ENCODE results near the gene STPG4.

STPG4 gene

GRCh38 chr2:47062681-47063537, 92.2 kb downstream of the STPG4 start:
- TF ChIP-seq, protein P1, sequence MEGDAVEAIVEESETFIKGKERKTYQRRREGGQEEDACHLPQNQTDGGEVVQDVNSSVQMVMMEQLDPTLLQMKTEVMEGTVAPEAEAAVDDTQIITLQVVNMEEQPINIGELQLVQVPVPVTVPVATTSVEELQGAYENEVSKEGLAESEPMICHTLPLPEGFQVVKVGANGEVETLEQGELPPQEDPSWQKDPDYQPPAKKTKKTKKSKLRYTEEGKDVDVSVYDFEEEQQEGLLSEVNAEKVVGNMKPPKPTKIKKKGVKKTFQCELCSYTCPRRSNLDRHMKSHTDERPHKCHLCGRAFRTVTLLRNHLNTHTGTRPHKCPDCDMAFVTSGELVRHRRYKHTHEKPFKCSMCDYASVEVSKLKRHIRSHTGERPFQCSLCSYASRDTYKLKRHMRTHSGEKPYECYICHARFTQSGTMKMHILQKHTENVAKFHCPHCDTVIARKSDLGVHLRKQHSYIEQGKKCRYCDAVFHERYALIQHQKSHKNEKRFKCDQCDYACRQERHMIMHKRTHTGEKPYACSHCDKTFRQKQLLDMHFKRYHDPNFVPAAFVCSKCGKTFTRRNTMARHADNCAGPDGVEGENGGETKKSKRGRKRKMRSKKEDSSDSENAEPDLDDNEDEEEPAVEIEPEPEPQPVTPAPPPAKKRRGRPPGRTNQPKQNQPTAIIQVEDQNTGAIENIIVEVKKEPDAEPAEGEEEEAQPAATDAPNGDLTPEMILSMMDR (IDR thresholded peaks at IDR 0.05; ENCODE audit: low read length), result no peak
- TF ChIP-seq EZH2 (optimal IDR thresholded peaks at IDR 0.05; ENCODE audit: low read depth, low read length) (no peak), EZH2phosphoT487 (IDR thresholded peaks at IDR 0.05; ENCODE audit: low read length) (no peak)
- Histone ChIP-seq H3K9me2 (replicated peaks; ENCODE audit: insufficient read depth, low read length) (no peaks in the 10 kb centered on the region), H3K4me1 (ENCODE audit: low read length) (peaks cover 8% of the 10 kb centered on the region; the same call in 1 of the 2 replicates), H3F3A (ENCODE audit: insufficient read depth, low read length) (no peaks in the 10 kb centered on the region; the same call in 1 of the 2 replicates), H3K36me3 (replicated peaks; ENCODE audit: insufficient read depth, low read length) (peaks cover 9% of the 10 kb centered on the region), H3K4me3 (ENCODE audit: low read length) (no peak overlapping the region), H3K9ac (ENCODE audit: low read length) (no peak overlapping the region), H3K9me3 (replicated peaks; ENCODE audit: insufficient read depth, low read length) (no peaks in the 10 kb centered on the region), H3K27me3 (replicated peaks; ENCODE audit: insufficient read depth, low read length) (no peaks in the 10 kb centered on the region), H2AFZ (ENCODE audit: low read length) (no peak overlapping the region), H3K4me2 (ENCODE audit: low read depth, low read length) (no peak overlapping the region), H4K20me1 (ENCODE audit: insufficient read depth, low read length) (peaks cover 8% of the 10 kb centered on the region; the same call in 1 of the 2 replicates), H3K79me2 (ENCODE audit: low read length) (peaks cover 7% of the 10 kb centered on the region; the same call in 1 of the 2 replicates), H3K27ac (ENCODE audit: low read length) (no peak overlapping the region)
- no peak for DNase-seq

DNA sequence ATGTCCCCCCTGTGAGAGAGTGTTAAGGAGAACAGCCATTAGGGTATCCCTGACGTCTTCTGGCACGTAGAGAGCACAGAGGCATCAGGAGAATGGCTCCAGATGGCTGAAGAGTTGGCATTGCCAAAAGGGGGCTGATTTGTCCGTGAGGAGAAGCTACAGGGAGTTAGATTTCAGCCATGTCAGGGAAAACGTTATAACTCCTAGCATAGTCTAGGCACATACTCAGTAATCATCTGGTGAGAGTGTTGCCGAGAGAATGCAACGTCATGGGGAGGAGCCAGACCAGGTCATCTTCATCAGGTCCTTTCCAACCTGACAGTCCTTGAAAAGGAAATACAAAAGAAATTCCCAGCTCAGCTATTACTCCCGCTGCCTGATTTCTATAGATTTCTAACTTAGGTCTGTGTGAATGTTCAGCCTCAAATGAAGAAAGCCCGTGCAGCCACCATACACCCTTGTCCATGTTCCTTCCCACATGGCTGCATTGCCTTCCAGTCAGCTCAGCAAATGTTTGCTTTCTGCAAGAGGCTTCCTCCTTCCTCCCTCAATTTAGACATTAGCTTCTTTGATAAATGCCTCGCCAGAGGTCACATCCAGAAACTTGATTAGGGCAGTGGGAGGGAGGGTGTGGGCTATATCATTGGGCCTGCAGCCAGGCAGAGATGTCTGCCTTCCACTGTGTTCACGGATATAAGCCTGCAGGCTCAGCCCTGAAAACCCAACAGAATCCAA, 93.0 kb downstream of the STPG4 start:
- no peak overlapping the region for H3K27ac ChIP-seq (ENCODE audit: low read length)
- H3F3A ChIP-seq (ENCODE audit: insufficient read depth, low read length), result no peaks in the 10 kb centered on the region; the same call in 1 of the 2 replicates
- H3K79me2 ChIP-seq (ENCODE audit: low read length), result peaks cover 7% of the 10 kb centered on the region; the same call in 1 of the 2 replicates
- H3K4me2 ChIP-seq (ENCODE audit: low read depth, low read length), result no peak overlapping the region
- H3K4me1 ChIP-seq (ENCODE audit: low read length), result 0 out of 2 replicates have a peak, but pooled peaks cover under 1% of the 10 kb centered on the region
- no peak overlapping the region for H3K4me3 ChIP-seq (ENCODE audit: low read length)
- H3K9ac ChIP-seq (ENCODE audit: low read length), result no peak overlapping the region
- H3K27me3 ChIP-seq (replicated peaks; ENCODE audit: insufficient read depth, low read length), result no peaks in the 10 kb centered on the region
- peaks cover 9% of the 10 kb centered on the region for H3K36me3 ChIP-seq (replicated peaks; ENCODE audit: insufficient read depth, low read length)
- H3K9me2 ChIP-seq (replicated peaks; ENCODE audit: insufficient read depth, low read length), result no peaks in the 10 kb centered on the region
- no peaks in the 10 kb centered on the region for H3K9me3 ChIP-seq (replicated peaks; ENCODE audit: insufficient read depth, low read length)
- TF ChIP-seq EZH2 (optimal IDR thresholded peaks at IDR 0.05; ENCODE audit: low read depth, low read length) (no peak), EZH2phosphoT487 (IDR thresholded peaks at IDR 0.05; ENCODE audit: low read length) (no peak)
- TF ChIP-seq, protein P1 (IDR thresholded peaks at IDR 0.05; ENCODE audit: low read length), result no peak
- H2AFZ ChIP-seq (ENCODE audit: low read length), result no peak overlapping the region
- DNase-seq, result no peak
- H4K20me1 ChIP-seq (ENCODE audit: insufficient read depth, low read length), result no peaks in the 10 kb centered on the region

DNA sequence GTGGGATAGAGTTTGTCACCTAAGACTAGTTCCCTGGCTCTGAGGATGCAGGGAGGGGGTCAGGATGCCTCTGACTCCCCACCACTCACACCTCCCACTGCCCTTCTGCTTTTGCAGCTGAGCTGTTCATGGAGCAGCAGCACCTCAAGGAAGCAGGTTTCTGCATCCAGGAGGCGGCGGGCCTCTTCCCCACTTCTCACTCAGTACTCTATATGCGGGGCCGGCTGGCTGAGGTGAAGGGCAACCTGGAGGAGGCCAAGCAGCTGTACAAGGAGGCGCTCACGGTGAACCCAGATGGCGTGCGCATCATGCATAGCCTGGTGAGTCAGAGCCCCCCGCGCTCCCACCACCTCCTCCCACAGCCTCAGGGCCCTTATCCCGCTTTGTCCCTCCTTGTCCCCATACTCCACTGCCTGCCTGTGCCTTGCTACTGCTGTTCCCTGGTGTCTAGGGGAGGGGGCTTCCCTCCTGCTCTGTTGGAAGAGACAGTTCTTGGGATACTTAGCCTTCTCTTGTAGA, 94.4 kb downstream of the STPG4 start:
- peaks cover 3% of the 10 kb centered on the region; the same call in 1 of the 2 replicates for H3K79me2 ChIP-seq (ENCODE audit: low read length)
- H3K4me3 ChIP-seq (ENCODE audit: low read length), result no peak overlapping the region
- no peaks in the 10 kb centered on the region for H3K4me1 ChIP-seq (ENCODE audit: low read length)
- H3K27ac ChIP-seq (ENCODE audit: low read length), result no peak overlapping the region
- H3K27me3 ChIP-seq (replicated peaks; ENCODE audit: insufficient read depth, low read length), result no peaks in the 10 kb centered on the region
- peaks cover 7% of the 10 kb centered on the region; the same call in 1 of the 2 replicates for H3K36me3 ChIP-seq (replicated peaks; ENCODE audit: insufficient read depth, low read length)
- no peaks in the 10 kb centered on the region for H3K9me2 ChIP-seq (replicated peaks; ENCODE audit: insufficient read depth, low read length)
- H3K9me3 ChIP-seq (replicated peaks; ENCODE audit: insufficient read depth, low read length), result no peaks in the 10 kb centered on the region
- TF ChIP-seq, protein P1 (IDR thresholded peaks at IDR 0.05; ENCODE audit: low read length), result no peak
- TF ChIP-seq EZH2 (optimal IDR thresholded peaks at IDR 0.05; ENCODE audit: low read depth, low read length) (no peak), EZH2phosphoT487 (IDR thresholded peaks at IDR 0.05; ENCODE audit: low read length) (no peak)
- no peak overlapping the region for H3K4me2 ChIP-seq (ENCODE audit: low read depth, low read length)
- no peak for DNase-seq
- H3K9ac ChIP-seq (ENCODE audit: low read length), result no peak overlapping the region
- H2AFZ ChIP-seq (ENCODE audit: low read length), result no peak overlapping the region
- H3F3A ChIP-seq (ENCODE audit: insufficient read depth, low read length), result no peaks in the 10 kb centered on the region
- no peaks in the 10 kb centered on the region for H4K20me1 ChIP-seq (ENCODE audit: insufficient read depth, low read length)

Data from MM.1S (cell line).